ENCODE measurements around the gene GPN2.

DNA sequence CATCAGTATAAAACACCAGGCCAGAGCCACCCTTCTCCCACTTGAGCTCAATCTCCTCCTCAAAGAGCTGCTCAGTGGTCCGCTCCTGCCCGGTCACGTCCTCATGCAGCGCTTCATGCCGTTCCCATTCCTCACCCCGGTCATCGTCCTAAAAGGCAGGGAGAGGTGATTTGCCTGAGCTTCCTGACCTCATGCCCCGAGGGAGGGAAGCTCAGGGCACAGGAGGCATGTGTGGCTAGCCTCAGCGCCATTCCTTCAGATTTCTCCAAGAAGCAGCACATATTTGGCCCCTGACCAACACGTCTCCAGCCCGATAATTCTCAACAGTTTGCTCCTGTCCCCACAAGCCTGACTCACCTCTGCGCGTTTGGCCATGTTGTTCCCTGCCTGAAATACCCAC, 4.2 kb upstream of the GPN2 start:
- TF ChIP-seq, protein P1, sequence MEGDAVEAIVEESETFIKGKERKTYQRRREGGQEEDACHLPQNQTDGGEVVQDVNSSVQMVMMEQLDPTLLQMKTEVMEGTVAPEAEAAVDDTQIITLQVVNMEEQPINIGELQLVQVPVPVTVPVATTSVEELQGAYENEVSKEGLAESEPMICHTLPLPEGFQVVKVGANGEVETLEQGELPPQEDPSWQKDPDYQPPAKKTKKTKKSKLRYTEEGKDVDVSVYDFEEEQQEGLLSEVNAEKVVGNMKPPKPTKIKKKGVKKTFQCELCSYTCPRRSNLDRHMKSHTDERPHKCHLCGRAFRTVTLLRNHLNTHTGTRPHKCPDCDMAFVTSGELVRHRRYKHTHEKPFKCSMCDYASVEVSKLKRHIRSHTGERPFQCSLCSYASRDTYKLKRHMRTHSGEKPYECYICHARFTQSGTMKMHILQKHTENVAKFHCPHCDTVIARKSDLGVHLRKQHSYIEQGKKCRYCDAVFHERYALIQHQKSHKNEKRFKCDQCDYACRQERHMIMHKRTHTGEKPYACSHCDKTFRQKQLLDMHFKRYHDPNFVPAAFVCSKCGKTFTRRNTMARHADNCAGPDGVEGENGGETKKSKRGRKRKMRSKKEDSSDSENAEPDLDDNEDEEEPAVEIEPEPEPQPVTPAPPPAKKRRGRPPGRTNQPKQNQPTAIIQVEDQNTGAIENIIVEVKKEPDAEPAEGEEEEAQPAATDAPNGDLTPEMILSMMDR (IDR thresholded peaks at IDR 0.05): no peak
- no peak for TF ChIP-seq POLR2A (IDR thresholded peaks at IDR 0.05)
